C4-2B (cell line): Measurements from ENCODE around the gene SMIM11.
"Not testable (repeated sequence)": the region's sequence is repeated elsewhere in the genome, so short reads cannot be mapped to it uniquely, and the experiment has no call there.

Source experiments
- H3K27ac ChIP-seq: fragments of 450-650 bp; 2 replicates; pipeline ENCODE4 v1.5.1; 2017
- ZFX ChIP-seq: fragments of 450-650 bp; IDR thresholded peaks from 2 replicates; pipeline ENCODE4 v1.6.1; 2017
- TF ChIP-seq, protein P1 (sequence below): fragments of 450-650 bp; conservative IDR thresholded peaks from 2 replicates; pipeline ENCODE4 v1.5.1; 2017; ENCODE audit warnings: mild to moderate bottlenecking

SMIM11 gene

GRCh38 chr21:34367320-34367935 is 7.9 kb upstream of the SMIM11 start:
- no peak overlapping the region for H3K27ac ChIP-seq
- TF ChIP-seq ZFX = no peak
- TF ChIP-seq, protein P1, sequence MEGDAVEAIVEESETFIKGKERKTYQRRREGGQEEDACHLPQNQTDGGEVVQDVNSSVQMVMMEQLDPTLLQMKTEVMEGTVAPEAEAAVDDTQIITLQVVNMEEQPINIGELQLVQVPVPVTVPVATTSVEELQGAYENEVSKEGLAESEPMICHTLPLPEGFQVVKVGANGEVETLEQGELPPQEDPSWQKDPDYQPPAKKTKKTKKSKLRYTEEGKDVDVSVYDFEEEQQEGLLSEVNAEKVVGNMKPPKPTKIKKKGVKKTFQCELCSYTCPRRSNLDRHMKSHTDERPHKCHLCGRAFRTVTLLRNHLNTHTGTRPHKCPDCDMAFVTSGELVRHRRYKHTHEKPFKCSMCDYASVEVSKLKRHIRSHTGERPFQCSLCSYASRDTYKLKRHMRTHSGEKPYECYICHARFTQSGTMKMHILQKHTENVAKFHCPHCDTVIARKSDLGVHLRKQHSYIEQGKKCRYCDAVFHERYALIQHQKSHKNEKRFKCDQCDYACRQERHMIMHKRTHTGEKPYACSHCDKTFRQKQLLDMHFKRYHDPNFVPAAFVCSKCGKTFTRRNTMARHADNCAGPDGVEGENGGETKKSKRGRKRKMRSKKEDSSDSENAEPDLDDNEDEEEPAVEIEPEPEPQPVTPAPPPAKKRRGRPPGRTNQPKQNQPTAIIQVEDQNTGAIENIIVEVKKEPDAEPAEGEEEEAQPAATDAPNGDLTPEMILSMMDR = peak; percentile 84

DNA sequence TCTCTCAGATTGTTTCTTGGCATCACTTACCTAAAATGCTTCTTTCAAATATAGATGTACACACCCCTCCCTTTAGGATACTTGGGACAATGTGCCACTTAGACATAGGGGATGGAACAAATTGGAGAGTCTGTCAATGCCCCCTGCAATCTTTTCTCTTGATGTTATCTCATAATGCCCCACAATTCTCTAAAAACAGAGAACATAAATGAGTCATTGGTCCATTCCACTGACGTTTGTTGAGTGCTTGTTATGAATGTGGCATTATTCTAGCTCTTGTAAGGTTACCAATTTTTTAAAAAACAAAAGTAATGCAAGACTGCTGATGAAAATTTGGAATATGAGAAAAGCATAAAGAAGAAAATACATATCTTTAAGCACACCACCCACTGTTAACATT is 5.6 kb upstream of the SMIM11 start:
- no peak for TF ChIP-seq ZFX
- TF ChIP-seq, protein P1 = no peak
- no peak overlapping the region for H3K27ac ChIP-seq

- no peak overlapping the region for H3K27ac ChIP-seq
- TF ChIP-seq, protein P1 = no peak
- no peak for TF ChIP-seq ZFX
Measured at GRCh38 chr21:34372321-34372720, 3.0 kb upstream of the SMIM11 start.

GRCh38 chr21:34374462-34374861 is 845 bp upstream of the SMIM11 start:
- not testable (repeated sequence) for H3K27ac ChIP-seq

DNA sequence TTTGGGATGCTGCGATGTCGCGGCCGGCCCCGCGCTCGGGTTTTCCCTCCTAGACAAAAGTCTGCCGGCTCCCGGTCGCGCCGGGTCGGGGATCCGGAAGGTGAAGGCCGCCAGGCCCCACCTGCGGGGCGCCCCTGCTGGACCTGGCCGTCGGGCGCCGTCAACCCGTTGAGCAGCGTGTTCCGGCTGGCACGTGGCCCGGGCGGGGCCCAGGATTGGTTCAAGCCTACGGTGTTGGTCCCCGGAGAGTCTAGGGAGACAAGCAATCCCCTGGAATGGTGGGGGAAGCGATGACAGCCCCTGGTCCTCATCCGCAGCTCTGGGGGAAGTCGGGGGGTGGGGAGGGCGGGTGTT is 289 bp downstream of the SMIM11 start:
- not testable (repeated sequence) for H3K27ac ChIP-seq

DNA sequence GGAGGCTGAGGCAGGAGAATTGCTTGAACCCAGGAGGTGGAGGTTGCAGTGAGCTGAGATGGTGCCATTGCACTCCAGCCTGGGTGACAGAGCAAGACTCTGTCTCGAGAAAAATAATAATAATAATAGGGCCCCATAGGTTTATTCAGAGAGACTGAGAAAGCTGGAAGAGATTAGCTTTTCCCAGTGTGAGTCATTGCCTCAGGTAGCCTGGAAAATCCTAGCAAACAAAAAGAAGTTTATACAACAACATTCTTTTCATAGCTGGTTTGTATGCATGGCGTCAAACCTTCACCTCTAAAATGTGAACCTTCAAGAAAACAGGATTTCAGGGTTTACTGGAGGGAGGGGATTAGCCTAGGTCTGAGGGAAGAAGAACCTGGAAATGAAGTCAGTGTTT is 7.8 kb downstream of the SMIM11 start:
- H3K27ac ChIP-seq = not testable (repeated sequence)

DNA sequence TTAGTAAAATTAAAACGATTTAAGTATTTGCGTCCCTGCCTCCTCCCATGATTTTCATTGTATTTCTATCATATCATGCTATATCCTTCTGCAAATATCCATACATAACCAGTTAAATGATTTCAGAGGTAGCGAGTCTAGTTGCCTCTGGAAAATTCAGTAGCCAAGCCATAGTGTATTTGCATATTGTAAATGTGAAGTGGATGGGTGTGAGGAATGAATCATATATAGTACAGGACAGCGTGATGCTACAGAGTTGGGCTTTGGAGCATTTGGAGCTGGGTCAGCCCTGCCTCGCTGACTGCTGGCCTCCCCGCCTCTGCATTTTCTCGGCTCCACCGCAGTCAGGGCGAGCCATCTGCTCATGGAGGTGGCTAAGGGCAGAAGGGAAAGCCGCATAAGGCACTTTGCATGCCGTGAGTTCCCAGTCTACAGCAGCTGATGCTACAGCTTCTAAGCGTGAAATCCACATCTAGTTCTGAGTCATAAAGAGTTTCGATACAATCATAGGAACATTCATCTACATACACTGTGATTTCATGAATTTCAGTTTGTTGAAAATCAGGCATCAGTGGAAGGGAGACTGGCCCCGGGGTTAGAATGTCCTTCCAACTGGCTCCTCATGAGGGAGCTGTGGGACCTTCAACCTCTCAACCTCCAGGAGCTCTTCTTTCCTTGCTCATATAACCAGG is 8.6 kb downstream of the SMIM11 start:
- H3K27ac ChIP-seq = not testable (repeated sequence)

GRCh38 chr21:34400522-34400921 is 25.2 kb downstream of the SMIM11 start:
- not testable (repeated sequence) for H3K27ac ChIP-seq

- H3K27ac ChIP-seq = not testable (repeated sequence)
Measured at GRCh38 chr21:34404742-34405141, 29.4 kb downstream of the SMIM11 start.

GRCh38 chr21:34405686-34406085 is 30.4 kb downstream of the SMIM11 start:
- not testable (repeated sequence) for H3K27ac ChIP-seq

GRCh38 chr21:34406102-34406501 is 30.8 kb downstream of the SMIM11 start:
- not testable (repeated sequence) for H3K27ac ChIP-seq

- not testable (repeated sequence) for H3K27ac ChIP-seq
Measured at GRCh38 chr21:34406676-34407075, 31.4 kb downstream of the SMIM11 start.

DNA sequence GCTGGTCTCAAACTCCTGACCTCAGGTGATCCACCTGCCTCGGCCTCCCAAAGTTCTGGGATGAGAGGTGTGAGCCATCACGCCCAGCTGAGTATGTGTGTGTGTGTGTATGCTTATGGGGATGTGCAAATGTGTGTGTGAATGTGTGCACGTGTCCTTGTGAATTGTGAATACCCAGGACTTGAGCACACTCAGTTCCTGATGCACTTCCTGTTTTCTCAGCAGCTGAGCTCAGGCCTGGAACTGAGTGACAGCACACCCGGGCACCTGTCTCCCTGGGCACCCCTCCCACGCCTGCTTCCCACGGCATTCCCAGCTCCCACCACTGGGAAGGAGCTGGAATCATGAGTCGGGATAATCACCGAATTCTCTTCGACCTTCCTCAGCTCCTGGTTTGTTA is 32.0 kb downstream of the SMIM11 start:
- H3K27ac ChIP-seq = not testable (repeated sequence)

GRCh38 chr21:34417448-34418077 is 42.3 kb downstream of the SMIM11 start:
- H3K27ac ChIP-seq = not testable (repeated sequence)

DNA sequence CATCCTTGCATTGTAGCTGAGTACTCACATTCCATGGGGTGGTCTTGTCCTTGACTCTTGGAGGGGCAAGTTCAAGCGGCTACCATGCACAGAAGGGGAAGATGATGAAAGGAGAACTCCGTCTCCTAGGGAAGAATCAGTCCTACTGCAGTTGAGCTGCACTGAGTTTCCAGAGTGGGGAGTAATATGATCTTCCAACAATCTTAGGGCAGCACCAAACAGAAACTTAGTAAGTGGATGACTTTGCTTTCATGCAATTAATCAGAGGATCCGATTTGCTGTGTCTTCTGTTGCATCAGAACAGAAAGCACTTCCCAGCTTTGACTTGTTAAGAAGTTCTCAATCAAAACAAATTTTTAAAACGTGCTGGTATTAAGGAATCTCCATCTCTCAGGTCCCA is 48.5 kb downstream of the SMIM11 start, which contains the start of gene SMIM34:
SMIM34 (minus strand) TSS at position 147 of the 400 bp plus-strand sequence; CDS start at position 35, 112 bp downstream.
- H3K27ac ChIP-seq = not testable (repeated sequence)

DNA sequence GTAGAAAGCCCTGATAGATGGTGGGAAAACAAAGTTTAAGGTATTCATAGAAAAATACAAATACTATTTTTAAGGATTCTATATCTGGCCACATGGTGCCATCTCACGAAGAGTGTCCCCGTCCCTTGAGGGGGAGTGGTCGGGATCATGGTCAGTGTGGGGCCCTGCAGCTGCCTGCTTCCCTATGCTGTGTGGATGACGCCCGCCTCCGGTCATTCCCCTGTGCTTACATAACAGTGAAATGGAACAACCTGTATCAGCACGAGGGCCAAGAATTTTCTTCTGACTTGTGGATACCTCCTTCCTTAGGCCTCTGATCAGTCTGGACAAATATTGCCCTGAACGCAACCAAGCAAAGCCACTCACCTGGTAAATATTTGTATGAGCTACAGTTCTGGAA is 52.0 kb downstream of the SMIM11 start:
- H3K27ac ChIP-seq = not testable (repeated sequence)

GRCh38 chr21:34428441-34428840 is 53.1 kb downstream of the SMIM11 start:
- not testable (repeated sequence) for H3K27ac ChIP-seq

- H3K27ac ChIP-seq = not testable (repeated sequence)
Measured at GRCh38 chr21:34429710-34430109, 54.4 kb downstream of the SMIM11 start.
